Left colon (tissue), 2 donors: ENCODE measurements around the gene MIEN1. TPM values are rescaled to one million over a fixed set of nuclear protein-coding genes. Genes with fewer than 3 reads are reported as not detected.
A peak's percentile ranks its signal among the peaks of the same experiment; 100 is the strongest.
"Not testable (repeated sequence)": the region's sequence is repeated elsewhere in the genome, so short reads cannot be mapped to it uniquely, and the experiment has no call there.

Experiments used
- ATAC-seq: fragments of 200-7000 bp; cut with Tn5 transposase; one replicate; pipeline ENCODE4 v1.9.1; 2020; ENCODE audit warnings: mild to moderate bottlenecking, moderate library complexity
- DNase-seq, 2 donors: peaks; one replicate each; pipeline ENCODE4 v3.0.0-alpha.2; 2020
- intact Hi-C, 2 donors: fragments of 100-400 bp; cut with DNase I in 1 of 2; cut with micrococcal nuclease in 1 of 2; formaldehyde crosslinking; loops; one replicate each; pipeline versions ENCODE4 v1.11.2 to v1.14.0; 2022; cut with DNase I, micrococcal nuclease
- total RNA-seq, 2 donors: library from RNA; stranded (reverse); fragmentation: NEBNext Ultra II Directional; extraction: Animal tissue kit (Norgen Biotek cat#: 25700); gene quantifications; one replicate each; pipeline ENCODE4 v1.2.1, GENCODE V29; 2021
- donor health status: DM: no; HTN: no; CAD: no.
- donor health status: DM: yes; HTN: yes; CAD: no.

MIEN1 gene
- total RNA-seq, 2 donors from 2014 or later = 66.5 to 85.6 TPM

GRCh38 chr17:39704821-39705551 is 25.3 kb downstream of the MIEN1 start:
- DNase-seq (no peak), ATAC-seq (no peak)
- intact Hi-C loops = no loop called here

GRCh38 chr17:39703913-39704312 is 26.4 kb downstream of the MIEN1 start:
- intact Hi-C loops = no loop called here
- no peak for ATAC-seq
- no peak for DNase-seq

- intact Hi-C loops = no loop called here
- no peak for ATAC-seq
- no peak for DNase-seq
These were observed 27.1 kb downstream of the MIEN1 start for GRCh38 chr17:39702901-39703893.

GRCh38 chr17:39701784-39702422 is 28.4 kb downstream of the MIEN1 start:
- ATAC-seq = no peak
- intact Hi-C loops = no loop called here
- no peak for DNase-seq

- ATAC-seq (peak; percentile 68), DNase-seq (peak; percentile 78 to 88)
- intact Hi-C loops = no loop called here
These were observed 29.1 kb downstream of the MIEN1 start for GRCh38 chr17:39701012-39701783.

- ATAC-seq = peak; percentile 34
- DNase-seq = peak in 1 of 2 donors; percentile 49
- intact Hi-C loops = no loop called here
These were observed 30.0 kb downstream of the MIEN1 start for GRCh38 chr17:39700148-39700987.

- intact Hi-C loops = no loop called here
- DNase-seq (peak; percentile 81 to 88), ATAC-seq (peak; percentile 72)
These were observed 30.5 kb downstream of the MIEN1 start, which contains the start of gene ERBB2 for GRCh38 chr17:39699818-39700147. Gene ERBB2 (plus strand): TSS chr17:39700064. CDS start chr17:39700239, 175 bp downstream.

- DNase-seq, intact Hi-C loops, ATAC-seq: not testable (repeated sequence)
These were observed 31.0 kb downstream of the MIEN1 start for GRCh38 chr17:39699157-39699817.

GRCh38 chr17:39697961-39698360 is 32.4 kb downstream of the MIEN1 start:
- DNase-seq (no peak), ATAC-seq (no peak)
- intact Hi-C loops = no loop called here

GRCh38 chr17:39696731-39697130 is 33.6 kb downstream of the MIEN1 start:
- intact Hi-C loops = no loop called here
- DNase-seq (no peak), ATAC-seq (no peak)

GRCh38 chr17:39695089-39695474 is 35.2 kb downstream of the MIEN1 start:
- ATAC-seq (no peak), DNase-seq (no peak)
- intact Hi-C loops = no loop called here

GRCh38 chr17:39694593-39694992 is 35.7 kb downstream of the MIEN1 start:
- intact Hi-C loops = no loop called here
- DNase-seq (no peak), ATAC-seq (no peak)

GRCh38 chr17:39688945-39689344 is 41.4 kb downstream of the MIEN1 start:
- intact Hi-C loops = no loop called here

GRCh38 chr17:39688475-39688835 is 41.9 kb downstream of the MIEN1 start:
- peak; percentile 32 for ATAC-seq
- intact Hi-C loops = no loop called here
- DNase-seq = no peak

More at GRCh38 chr17:39688945-39689344, 41.4 kb downstream of the MIEN1 start:
- DNase-seq = no peak
- no peak for ATAC-seq

GRCh38 chr17:39687546-39688474 is 42.5 kb downstream of the MIEN1 start, which contains the start of gene PGAP3:
Gene PGAP3 (minus strand): TSS chr17:39688057. CDS start chr17:39688014, 43 bp downstream.
- DNase-seq (peak; percentile 87 to 94), ATAC-seq (peak; percentile 90)
- intact Hi-C loops = no loop called here

- peak; percentile 41 for ATAC-seq
- intact Hi-C loops = no loop called here
- DNase-seq = no peak
These were observed 43.2 kb downstream of the MIEN1 start for GRCh38 chr17:39687101-39687545.
